GM18517 (cell line): ENCODE data around the gene PLPP3.
"Not testable (repeated sequence)": the region's sequence is repeated elsewhere in the genome, so short reads cannot be mapped to it uniquely, and the experiment has no call there.

Experiments
- ATAC-seq: cut with Tn5 transposase; IDR thresholded peaks from one replicate; pipeline ENCODE4 v1.9.1; 2021; ENCODE audit warnings: mild to moderate bottlenecking, moderate library complexity; ENCODE audit not compliant: unreplicated experiment

Gene PLPP3

GRCh38 chr1:56578963-56579875 lies at the start of gene PLPP3:
Gene PLPP3 (minus strand): TSS chr1:56579563. CDS start chr1:56579016, 547 bp downstream.
- no peak for ATAC-seq

- ATAC-seq: no peak
Measured at GRCh38 chr1:56627636-56628039, 48.3 kb upstream of the PLPP3 start.

GRCh38 chr1:56627019-56627635 lies 47.8 kb upstream of the PLPP3 start:
- ATAC-seq: no peak

DNA sequence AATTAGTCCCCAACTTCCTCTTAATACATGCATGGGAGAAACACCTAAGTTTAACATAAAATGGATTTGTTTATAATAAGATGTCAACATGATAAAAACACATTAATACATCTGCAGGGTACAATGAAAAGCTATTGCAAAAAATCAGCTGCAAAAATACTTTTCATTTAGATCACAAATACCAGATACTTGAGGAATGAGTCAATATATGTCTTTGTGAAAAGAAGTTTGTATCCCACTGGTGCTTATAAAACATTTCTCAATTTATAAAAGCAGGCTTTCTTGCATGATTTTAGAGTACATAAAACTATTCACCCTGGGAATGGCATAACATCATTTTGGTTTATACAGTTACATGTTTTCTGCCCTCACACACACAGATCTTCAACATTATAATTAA lies 47.2 kb upstream of the PLPP3 start:
- no peak for ATAC-seq

DNA sequence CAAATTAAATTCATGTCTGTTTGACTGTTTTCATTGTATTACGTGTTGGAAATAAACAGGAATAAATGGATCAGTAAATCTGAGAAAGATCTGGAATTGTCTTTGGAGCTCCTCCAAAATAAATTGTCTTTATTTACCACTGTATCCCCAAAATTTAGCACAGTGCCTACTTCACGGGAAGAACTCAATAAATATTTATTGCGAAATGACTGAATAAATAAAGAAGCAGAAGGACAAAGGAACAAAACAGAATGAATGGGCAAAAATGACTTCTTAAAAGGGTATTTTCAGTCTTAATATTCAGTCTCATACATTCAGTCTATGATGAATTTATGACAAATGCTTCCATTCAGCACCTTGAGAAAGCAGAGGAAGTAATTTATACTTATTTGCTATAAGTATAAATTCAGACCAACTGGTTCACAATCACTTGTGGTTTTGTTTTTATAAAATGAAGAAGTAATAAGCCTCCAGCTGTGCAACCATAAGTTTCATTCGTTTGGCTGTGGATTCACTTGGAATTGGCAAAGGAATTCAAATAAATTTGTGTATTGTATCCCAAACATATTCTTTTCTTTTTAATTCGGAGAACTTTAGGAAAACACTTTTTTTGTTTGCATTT lies 46.6 kb upstream of the PLPP3 start:
- no peak for ATAC-seq

- no peak for ATAC-seq
Measured at GRCh38 chr1:56617141-56617540, 37.8 kb upstream of the PLPP3 start.

DNA sequence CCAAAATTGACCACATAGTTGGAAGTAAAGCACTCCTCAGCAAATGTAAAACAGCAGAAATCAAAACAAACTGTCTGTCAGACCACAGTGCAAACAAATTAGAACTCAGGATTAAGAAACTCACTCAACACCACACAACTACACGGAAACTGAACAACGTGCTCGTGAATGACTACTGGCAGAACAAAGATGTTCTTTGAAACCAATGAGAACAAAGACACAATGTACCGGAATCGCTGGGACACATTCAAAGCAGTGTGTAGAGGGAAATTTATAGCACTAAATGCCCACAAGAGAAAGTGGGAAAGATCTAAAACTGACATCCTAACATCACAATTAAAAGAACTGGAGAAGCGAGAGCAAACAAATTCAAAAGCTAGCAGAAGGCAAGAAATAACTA lies 31.4 kb upstream of the PLPP3 start:
- ATAC-seq: not testable (repeated sequence)

DNA sequence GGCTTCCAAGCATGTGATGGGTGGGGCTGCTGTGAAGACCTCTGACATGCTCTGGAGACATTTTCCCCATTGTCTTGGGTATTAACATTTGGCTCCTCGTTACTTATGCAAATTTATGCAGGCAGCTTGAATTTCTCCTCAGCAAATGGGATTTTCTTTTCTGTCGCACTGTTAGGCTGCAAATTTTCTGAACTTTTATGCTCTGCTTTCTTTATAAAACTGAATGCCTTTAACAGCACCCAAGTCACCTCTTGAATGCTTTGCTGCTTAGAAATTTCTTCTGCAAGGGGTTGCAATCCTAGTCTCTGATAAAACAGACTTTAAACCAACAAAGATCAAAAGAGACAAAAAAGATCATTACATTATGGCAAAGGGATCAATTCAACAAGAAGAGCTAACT lies 30.7 kb upstream of the PLPP3 start:
- not testable (repeated sequence) for ATAC-seq

- not testable (repeated sequence) for ATAC-seq
Measured at GRCh38 chr1:56595397-56596191, 16.2 kb upstream of the PLPP3 start.

- no peak for ATAC-seq
Measured at GRCh38 chr1:56591909-56592308, 12.5 kb upstream of the PLPP3 start.

DNA sequence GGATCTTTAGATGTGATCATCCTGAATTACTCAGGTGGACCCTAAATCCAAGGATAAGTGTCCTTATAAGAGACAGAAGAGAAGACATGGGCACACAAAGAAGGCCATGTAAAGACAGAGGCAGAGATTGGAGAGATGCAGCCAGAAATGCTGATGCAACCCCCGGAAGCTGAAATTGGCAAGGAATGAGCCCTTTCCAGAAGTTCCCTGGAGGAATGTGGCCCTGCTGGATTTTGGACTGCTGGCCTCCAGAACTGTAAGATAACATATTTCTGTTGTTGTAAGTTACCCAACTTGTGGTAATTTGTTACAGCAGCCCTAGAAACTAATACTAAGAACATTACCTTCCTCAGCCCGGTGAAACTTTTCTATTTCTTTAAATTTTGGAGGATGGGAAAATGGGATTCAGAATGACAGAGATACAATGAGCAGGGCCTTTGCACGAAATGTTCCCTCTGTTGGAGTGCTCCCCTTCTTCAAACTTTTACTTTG lies 11.2 kb upstream of the PLPP3 start:
- no peak for ATAC-seq

- ATAC-seq: no peak
Measured at GRCh38 chr1:56589369-56589768, 10.0 kb upstream of the PLPP3 start.

GRCh38 chr1:56586502-56586901 lies 7.1 kb upstream of the PLPP3 start:
- ATAC-seq: no peak

GRCh38 chr1:56585985-56586384 lies 6.6 kb upstream of the PLPP3 start:
- ATAC-seq: no peak

DNA sequence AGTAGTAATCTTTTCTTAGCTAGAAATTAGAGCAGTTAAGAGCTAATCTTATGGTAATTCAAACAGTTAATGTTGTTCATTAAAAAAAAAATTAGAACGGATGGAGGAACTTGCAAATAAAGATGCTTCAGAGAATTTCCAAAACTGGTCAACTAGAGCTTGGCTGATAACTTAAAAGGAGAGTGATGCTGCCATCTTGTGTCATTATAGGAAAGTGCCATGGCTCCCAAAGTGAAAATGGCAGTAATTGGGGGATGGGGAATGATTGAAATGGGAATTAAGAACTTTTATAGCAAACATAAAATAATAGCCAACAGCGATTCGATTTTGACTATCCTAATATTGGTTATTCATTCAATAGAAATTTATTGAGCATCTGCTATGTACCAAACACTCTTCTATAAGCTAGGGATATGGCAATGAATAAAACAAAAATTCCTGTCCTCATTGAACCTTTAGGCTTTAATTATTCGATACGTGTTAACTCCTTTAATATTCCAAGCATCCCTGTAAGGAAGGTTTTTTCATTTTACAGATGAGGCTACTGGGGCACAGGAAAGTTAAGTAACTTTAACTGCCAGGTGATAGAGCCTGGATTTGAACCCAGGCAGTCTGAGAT lies 5.7 kb upstream of the PLPP3 start:
- no peak for ATAC-seq

DNA sequence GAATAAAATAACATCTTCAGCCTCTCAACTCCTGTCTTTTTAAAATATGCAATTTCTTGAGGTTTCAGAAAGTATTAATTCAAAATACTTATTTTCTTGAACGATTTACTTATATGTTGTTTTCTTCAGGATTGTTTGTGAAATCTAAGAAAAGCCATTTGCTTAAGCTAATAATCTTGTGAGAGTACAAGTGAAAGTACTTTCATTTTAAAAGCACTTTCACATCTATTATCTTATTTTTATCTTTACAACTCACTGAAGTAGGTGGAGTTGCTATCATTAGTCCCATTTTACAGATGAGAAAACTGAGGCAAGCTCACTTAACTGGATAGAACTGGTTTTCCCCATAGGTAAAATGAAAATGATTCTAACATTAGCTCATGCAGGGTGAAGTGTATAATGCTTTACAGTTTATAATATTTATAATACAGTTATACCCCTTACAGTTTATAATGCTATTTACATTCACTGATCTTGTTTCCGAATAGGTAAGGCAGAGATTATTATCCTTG lies 4.7 kb upstream of the PLPP3 start:
- ATAC-seq: no peak

- ATAC-seq: no peak
Measured at GRCh38 chr1:56580771-56581170, 1.4 kb upstream of the PLPP3 start.

DNA sequence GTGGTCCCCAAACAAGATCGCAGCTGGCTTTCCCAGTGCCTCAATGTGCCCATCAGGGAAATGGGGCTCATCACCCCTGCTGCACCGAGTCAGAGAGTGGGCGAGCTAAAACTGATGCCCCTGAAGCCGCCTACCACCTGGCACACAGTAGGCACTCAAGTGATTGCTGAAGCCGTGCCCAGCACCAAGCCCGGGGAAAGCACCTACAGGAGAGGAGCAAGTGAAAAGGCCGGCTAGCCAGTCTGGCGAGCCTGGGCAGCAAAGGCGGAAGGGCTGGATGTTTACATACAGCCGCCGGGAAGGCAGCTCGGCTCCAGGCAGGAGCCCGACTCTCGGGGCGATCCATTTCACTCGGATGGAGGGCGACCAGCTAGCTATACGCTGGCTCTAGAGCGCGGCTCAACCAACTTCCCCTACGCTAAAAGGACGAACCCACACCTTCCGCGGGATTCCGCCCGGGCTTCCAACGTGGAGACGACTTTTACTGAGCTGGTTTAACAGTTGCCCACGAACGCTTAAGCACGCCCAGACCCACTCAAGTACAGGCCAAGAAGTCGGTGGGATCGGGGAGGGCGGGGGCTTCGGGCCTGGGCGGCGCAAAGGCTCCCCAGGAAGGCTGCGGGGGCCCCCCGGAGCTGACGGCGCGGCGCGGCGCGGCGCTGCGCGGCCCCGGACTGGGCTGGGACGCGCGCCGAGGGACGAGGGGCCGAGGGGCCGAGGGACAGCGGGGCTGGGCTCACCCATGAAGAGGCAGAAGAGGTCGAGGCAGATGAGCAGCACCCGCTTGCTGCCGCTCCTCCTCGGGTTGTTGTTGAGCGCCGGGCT lies 1.0 kb downstream of the PLPP3 start:
- ATAC-seq: no peak

DNA sequence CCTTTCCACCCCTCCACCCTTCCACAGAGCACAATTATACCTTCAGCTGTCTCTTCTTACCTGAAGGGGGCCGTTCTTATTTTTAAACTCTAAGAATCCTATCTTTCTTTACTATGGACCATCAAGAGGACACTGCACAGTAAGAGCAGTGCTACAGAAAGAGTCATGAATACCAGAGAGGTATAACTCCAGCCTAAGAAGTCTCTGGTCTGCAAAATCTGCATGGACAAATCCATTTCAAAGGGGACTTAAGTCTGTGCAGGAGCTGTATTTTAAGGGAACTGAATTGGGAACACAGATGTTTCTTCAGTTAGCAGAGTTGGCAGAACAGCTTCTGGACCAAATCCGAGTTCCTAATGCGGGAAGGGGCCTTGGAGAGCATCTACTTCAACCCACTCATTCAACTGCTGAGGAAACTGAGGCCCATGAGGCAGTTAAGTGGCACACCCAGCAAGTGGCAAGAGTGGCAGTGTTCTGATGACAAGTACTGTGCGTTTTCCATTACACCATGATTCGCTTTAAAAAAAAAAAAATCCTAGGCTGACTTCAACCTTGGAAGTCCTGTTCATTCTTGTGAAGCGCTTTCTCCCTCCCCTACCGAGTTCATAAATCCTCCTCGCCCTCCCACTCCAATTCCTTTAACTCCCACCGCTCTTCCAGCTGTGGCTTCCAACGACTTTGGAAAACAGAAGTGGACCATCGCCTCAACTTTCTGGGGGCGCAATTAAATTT lies 1.8 kb downstream of the PLPP3 start:
- ATAC-seq: no peak
